WI38 (cell line): Measurements from ENCODE around the gene NFS1.

ENCODE experiments used
- H3K4me3 ChIP-seq: 2 replicates; pipeline ENCODE4 v1.5.1; 2011; ENCODE audit warnings: low read depth, mild to moderate bottlenecking, control low read depth, low read length
- TF ChIP-seq, protein P1 (sequence below): IDR thresholded peaks from 2 replicates; pipeline ENCODE4 v1.5.1; 2012; ENCODE audit warnings: low read depth, mild to moderate bottlenecking, control low read depth, low read length

The NFS1 gene

DNA sequence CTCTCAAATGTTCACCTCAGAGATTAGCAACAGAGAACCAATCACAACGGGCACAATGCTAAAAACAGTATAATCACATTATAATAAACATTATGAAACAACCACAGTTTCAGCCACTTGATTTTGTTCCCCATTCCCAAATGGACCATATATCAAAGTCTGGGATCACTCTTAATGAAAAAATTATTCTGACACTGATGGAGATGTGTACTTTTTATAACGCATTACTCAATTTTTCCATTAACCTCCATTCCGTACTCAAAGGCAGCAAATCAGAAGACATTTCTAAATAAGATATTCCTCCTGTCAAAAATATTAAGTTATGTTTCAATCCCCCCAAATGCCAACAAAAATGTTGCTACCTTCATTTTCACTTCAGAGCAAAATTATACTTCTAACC lies 37.2 kb downstream of the NFS1 start:
- TF ChIP-seq, protein P1, sequence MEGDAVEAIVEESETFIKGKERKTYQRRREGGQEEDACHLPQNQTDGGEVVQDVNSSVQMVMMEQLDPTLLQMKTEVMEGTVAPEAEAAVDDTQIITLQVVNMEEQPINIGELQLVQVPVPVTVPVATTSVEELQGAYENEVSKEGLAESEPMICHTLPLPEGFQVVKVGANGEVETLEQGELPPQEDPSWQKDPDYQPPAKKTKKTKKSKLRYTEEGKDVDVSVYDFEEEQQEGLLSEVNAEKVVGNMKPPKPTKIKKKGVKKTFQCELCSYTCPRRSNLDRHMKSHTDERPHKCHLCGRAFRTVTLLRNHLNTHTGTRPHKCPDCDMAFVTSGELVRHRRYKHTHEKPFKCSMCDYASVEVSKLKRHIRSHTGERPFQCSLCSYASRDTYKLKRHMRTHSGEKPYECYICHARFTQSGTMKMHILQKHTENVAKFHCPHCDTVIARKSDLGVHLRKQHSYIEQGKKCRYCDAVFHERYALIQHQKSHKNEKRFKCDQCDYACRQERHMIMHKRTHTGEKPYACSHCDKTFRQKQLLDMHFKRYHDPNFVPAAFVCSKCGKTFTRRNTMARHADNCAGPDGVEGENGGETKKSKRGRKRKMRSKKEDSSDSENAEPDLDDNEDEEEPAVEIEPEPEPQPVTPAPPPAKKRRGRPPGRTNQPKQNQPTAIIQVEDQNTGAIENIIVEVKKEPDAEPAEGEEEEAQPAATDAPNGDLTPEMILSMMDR = no peak

GRCh38 chr20:35661053-35661452 lies 38.1 kb downstream of the NFS1 start:
- no peak overlapping the region; the same call in 1 of the 2 replicates for H3K4me3 ChIP-seq
- TF ChIP-seq, protein P1 = no peak

More for the DNA sequence above, 37.2 kb downstream of the NFS1 start:
- H3K4me3 ChIP-seq = peak overlapping the region; percentile 84

DNA sequence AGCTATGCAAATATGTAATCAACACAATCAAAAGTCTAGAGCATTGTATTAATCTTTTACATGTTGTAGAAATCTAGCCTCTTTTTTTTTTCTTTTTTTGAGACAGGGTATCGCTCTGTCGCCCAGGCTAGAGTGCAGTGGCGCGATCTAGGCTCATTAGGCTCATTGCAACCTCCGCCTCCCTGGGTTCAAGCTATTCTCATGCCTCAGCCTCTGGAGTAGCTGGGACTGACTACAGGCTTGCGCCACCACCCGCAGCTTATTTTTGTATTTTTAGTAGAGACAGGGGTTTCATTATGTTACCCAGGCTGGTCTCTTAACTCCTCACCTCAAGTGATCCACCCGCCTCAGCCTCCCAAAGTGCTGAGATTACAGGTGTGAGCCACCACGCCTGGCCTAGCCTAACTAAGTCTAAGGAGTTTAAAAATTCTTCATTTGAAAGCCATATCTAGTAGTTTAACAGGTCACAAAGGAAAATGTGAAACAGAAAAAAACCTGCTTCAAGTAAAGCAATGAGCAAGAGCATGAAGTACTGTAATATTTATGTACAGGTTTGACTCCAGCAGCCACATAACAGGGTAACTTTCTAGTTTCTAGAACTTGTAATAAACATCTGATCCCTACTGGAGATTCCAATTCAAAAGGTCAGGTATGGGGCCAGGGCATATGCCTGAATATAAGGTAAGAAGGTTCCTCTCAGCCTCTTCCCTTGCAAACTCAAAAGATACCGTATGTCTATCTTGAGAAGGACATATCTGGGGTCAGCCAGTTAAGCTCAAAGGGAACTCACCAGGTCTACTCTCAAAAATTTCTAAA lies 38.8 kb downstream of the NFS1 start:
- H3K4me3 ChIP-seq = no peak overlapping the region
- TF ChIP-seq, protein P1 = no peak

- TF ChIP-seq, protein P1 = no peak
- no peak overlapping the region for H3K4me3 ChIP-seq
Measured at GRCh38 chr20:35657271-35657670, 41.9 kb downstream of the NFS1 start.

GRCh38 chr20:35654415-35654814 lies 44.7 kb downstream of the NFS1 start:
- TF ChIP-seq, protein P1 = no peak
- H3K4me3 ChIP-seq = no peak overlapping the region

DNA sequence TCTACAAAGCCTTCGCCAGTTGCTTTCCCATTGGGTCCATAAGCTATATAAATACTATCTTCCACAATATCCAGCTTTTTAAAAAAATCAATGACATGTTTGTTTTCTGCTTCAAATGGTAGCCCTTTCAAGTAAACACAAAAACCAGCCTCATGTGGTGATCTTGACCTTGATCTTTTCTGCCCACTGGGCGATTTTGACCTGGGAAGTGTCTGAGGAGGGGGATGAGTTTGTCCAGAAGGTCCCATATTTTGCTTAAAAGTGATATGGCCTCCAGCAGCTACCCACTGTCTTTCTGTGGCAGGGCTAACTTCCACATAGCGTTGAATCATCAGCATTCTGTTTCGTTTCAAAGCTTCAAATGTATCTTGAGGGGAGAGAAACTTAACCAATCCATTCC lies 45.3 kb downstream of the NFS1 start:
- H3K4me3 ChIP-seq = no peak overlapping the region
- TF ChIP-seq, protein P1 = no peak

- TF ChIP-seq, protein P1 = no peak
- no peak overlapping the region for H3K4me3 ChIP-seq
Measured at GRCh38 chr20:35653430-35653734, 45.8 kb downstream of the NFS1 start.
